Measurements from ENCODE around the gene CFB.

- TF ChIP-seq POLR2A (IDR thresholded peaks at IDR 0.05) (no peak), POLR2AphosphoS5 (IDR thresholded peaks at IDR 0.05) (no peak), CTCF (IDR thresholded peaks at IDR 0.05) (no peak)
Observed at GRCh38 chr6:31947864-31948263, 2.0 kb downstream of the CFB start.
